ENCODE data around the gene DIRAS2.

Gene DIRAS2

DNA sequence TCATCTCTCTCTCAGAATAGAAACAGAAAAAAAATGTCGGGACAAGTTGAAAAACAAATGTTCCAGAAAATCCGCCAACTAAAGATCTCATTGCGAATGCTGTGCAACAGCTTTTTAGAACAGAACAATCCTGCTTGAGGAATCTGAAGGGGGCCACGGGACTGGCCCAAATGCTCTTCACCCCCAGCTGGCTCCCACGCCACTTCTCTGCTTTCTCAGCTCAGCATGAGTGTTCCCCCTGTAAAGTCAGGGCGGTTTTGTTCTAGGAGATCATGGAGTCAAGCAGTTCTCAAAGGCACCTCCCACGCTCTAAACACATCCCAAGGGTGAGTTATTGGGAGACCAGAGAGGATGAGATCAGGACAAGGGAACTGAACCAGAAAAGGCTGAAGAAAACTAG is 31.5 kb downstream of the DIRAS2 start:
- DNase-seq (ENCODE audit: extremely low spot score), result no peak
- POLR2A ChIA-PET, result no interaction called here
- TF ChIP-seq HDGF (IDR thresholded peaks at IDR 0.05; ENCODE audit: borderline replicate concordance), result no peak
- TF ChIP-seq SP1 (IDR thresholded peaks at IDR 0.05), result no peak
- TF ChIP-seq BHLHE40 (IDR thresholded peaks at IDR 0.05; ENCODE audit: borderline replicate concordance), result no peak
- TF ChIP-seq ARNT (IDR thresholded peaks at IDR 0.05), result no peak
- CTCF ChIA-PET, result no interaction called here

DNA sequence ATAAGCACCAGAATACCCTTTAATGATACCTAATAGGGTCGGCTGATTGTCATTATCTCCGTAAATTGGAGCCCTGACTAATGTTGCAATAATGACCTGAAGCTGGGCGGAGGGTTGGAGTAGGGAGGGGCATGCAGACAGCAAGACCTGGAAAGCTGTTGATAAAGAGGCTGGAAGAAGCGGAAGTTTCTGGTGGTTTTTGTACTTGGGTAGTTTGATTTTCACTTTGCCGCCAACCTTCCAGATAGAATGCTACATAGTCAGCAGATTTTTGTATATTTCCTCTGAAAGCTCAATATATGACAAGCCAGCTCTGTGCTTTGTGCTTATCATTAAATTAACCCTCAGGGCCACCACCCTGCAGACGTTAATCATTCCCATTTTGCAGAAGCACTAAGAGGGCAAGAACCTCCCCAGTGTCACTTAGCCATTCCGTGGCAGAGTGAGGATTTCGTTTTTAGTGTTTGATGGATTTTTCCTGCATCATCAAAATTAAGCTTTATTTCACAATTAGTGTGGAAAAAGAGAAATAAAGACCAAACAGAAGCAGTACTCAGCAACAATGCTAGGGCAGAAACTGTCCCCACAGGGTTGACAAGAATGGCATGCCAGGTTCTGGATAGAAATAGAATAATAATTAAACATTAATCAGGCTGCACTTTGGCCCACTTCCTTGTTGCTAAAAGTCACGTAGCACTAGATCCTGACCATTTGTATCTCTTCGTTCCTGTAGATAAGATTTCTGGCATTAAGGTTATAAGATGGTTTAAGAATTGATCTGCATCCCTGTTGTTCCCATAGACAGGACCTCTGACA is 34.7 kb downstream of the DIRAS2 start:
- no peak for TF ChIP-seq HDGF (IDR thresholded peaks at IDR 0.05; ENCODE audit: borderline replicate concordance)
- CTCF ChIA-PET, result no interaction called here
- POLR2A ChIA-PET, result no interaction called here
- no peak for DNase-seq (ENCODE audit: extremely low spot score)

DNA sequence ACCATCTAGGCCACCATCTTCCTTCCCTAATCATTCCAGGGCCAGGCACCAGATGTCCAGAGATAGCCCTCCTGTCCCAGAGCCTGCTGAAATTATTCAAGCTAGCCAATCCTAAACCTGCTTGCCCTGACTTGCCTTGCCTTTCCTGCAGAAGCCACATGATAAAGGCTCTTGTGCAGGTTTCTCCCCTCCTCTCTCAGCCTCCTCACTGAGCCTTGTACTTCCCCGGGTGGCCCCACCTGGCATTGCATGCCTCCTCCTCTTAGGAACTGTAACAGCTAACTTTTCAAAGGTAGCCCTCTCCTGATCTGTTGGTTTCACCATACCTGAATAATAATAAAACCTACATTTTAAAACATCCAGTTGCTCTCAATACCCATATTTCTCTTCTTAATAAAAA is 42.6 kb downstream of the DIRAS2 start:
- TF ChIP-seq FOXA1 (IDR thresholded peaks at IDR 0.05) (no peak), LEF1 (IDR thresholded peaks at IDR 0.05; ENCODE audit: borderline replicate concordance) (no peak), ELF4 (IDR thresholded peaks at IDR 0.05) (no peak), SUZ12 (IDR thresholded peaks at IDR 0.05) (no peak), TARDBP (IDR thresholded peaks at IDR 0.05) (no peak), FOXK2 (IDR thresholded peaks at IDR 0.05) (no peak), ZNF384 (IDR thresholded peaks at IDR 0.05) (no peak), NFRKB (IDR thresholded peaks at IDR 0.05) (no peak), SP1 (IDR thresholded peaks at IDR 0.05) (no peak)
- peak; percentile 8 for DNase-seq (ENCODE audit: extremely low spot score)
- POLR2A ChIA-PET, result no interaction called here
- CTCF ChIA-PET, result no interaction called here

- no peak for TF ChIP-seq ARNT (IDR thresholded peaks at IDR 0.05)
- no peak for TF ChIP-seq HDGF (IDR thresholded peaks at IDR 0.05; ENCODE audit: borderline replicate concordance)
- TF ChIP-seq, protein P1, sequence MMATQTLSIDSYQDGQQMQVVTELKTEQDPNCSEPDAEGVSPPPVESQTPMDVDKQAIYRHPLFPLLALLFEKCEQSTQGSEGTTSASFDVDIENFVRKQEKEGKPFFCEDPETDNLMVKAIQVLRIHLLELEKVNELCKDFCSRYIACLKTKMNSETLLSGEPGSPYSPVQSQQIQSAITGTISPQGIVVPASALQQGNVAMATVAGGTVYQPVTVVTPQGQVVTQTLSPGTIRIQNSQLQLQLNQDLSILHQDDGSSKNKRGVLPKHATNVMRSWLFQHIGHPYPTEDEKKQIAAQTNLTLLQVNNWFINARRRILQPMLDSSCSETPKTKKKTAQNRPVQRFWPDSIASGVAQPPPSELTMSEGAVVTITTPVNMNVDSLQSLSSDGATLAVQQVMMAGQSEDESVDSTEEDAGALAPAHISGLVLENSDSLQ (IDR thresholded peaks at IDR 0.05), result no peak
- no peak for TF ChIP-seq SUZ12 (IDR thresholded peaks at IDR 0.05)
- no peak for TF ChIP-seq TARDBP (IDR thresholded peaks at IDR 0.05)
- no peak for TF ChIP-seq NFRKB (IDR thresholded peaks at IDR 0.05)
- no peak for TF ChIP-seq L3MBTL2 (conservative IDR thresholded peaks at IDR 0.05)
- TF ChIP-seq FOXK2 (IDR thresholded peaks at IDR 0.05), result no peak
- TF ChIP-seq BHLHE40 (IDR thresholded peaks at IDR 0.05; ENCODE audit: borderline replicate concordance), result no peak
- TF ChIP-seq CTBP1 (IDR thresholded peaks at IDR 0.05; ENCODE audit: borderline replicate concordance), result no peak
- TF ChIP-seq LEF1 (IDR thresholded peaks at IDR 0.05; ENCODE audit: borderline replicate concordance), result no peak
- no peak for TF ChIP-seq SP1 (IDR thresholded peaks at IDR 0.05)
- no peak for DNase-seq (ENCODE audit: extremely low spot score)
- ChIA-PET POLR2A (no interaction called here), CTCF (no interaction called here)
These were observed 44.4 kb downstream of the DIRAS2 start for GRCh38 chr9:90598191-90598590.

DNA sequence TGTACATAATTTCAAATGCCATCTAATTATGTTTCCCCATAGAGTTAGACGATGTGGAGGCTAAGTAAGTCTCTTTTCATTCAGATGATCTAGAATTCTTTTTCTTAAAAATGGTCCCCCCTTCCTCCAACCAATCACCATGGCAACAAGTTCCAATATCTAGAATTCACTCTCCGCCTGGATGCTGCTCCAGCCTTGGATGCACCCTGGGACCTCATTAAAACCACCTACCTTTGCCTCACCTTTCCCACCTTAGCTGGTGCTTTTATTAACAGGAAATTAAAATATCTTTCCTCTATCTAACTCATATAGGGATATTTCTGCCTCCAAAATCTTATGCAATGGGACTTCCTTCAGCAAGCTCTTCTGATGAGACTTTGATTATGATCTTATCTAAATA is 49.0 kb downstream of the DIRAS2 start:
- ChIA-PET CTCF (no interaction called here), POLR2A (no interaction called here)
- no peak for DNase-seq (ENCODE audit: extremely low spot score)
- TF ChIP-seq ZNF384 (IDR thresholded peaks at IDR 0.05) (no peak), SP1 (IDR thresholded peaks at IDR 0.05) (no peak), SUZ12 (IDR thresholded peaks at IDR 0.05) (no peak), HDGF (IDR thresholded peaks at IDR 0.05; ENCODE audit: borderline replicate concordance) (no peak), ARNT (IDR thresholded peaks at IDR 0.05) (no peak), NFRKB (IDR thresholded peaks at IDR 0.05) (no peak), ELF4 (IDR thresholded peaks at IDR 0.05) (no peak), TARDBP (IDR thresholded peaks at IDR 0.05) (no peak), FOXK2 (IDR thresholded peaks at IDR 0.05) (no peak)

DNA sequence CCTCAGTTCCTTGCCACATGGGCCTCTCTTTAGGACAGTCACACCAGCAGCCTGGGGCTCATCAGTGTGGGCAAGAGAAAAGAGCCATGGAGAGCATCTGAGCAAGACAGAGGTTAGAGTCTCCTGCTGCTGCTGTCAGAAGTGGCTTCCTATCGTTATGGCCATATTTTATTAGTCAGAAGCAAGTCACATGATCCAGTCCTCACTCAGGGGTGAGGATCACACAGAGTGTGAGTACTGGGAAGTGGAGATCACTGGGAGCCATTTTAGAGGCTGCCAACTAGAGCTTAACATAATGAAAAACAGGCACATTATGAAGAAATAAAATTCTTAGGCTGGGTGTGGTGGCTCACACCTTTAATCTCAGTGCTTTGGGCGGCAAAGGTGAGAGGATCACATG is 62.0 kb downstream of the DIRAS2 start:
- no peak for TF ChIP-seq BHLHE40 (IDR thresholded peaks at IDR 0.05; ENCODE audit: borderline replicate concordance)
- TF ChIP-seq L3MBTL2 (conservative IDR thresholded peaks at IDR 0.05), result 0 out of 2 replicates have a peak, but pooled peaks have one; percentile 13
- TF ChIP-seq ZNF384 (IDR thresholded peaks at IDR 0.05), result no peak
- TF ChIP-seq ARNT (IDR thresholded peaks at IDR 0.05), result no peak
- TF ChIP-seq LEF1 (IDR thresholded peaks at IDR 0.05; ENCODE audit: borderline replicate concordance), result no peak
- no peak for TF ChIP-seq FOXK2 (IDR thresholded peaks at IDR 0.05)
- no peak for DNase-seq (ENCODE audit: extremely low spot score)
- ChIA-PET POLR2A (no interaction called here), CTCF (no interaction called here)

- TF ChIP-seq ARNT (IDR thresholded peaks at IDR 0.05), result no peak
- TF ChIP-seq, protein P1 (IDR thresholded peaks at IDR 0.05), result no peak
- no peak for TF ChIP-seq SP1 (IDR thresholded peaks at IDR 0.05)
- no peak for TF ChIP-seq BHLHE40 (IDR thresholded peaks at IDR 0.05; ENCODE audit: borderline replicate concordance)
- no peak for TF ChIP-seq FOXK2 (IDR thresholded peaks at IDR 0.05)
- no peak for TF ChIP-seq FOXA1 (IDR thresholded peaks at IDR 0.05)
- TF ChIP-seq LEF1 (IDR thresholded peaks at IDR 0.05; ENCODE audit: borderline replicate concordance), result no peak
- no peak for TF ChIP-seq CTBP1 (IDR thresholded peaks at IDR 0.05; ENCODE audit: borderline replicate concordance)
- TF ChIP-seq HDGF (IDR thresholded peaks at IDR 0.05; ENCODE audit: borderline replicate concordance), result no peak
- no peak for TF ChIP-seq FOXM1 (IDR thresholded peaks at IDR 0.05; ENCODE audit: borderline replicate concordance)
- no peak for TF ChIP-seq SUZ12 (IDR thresholded peaks at IDR 0.05)
- no peak for TF ChIP-seq ZNF384 (IDR thresholded peaks at IDR 0.05)
- no peak for TF ChIP-seq NFRKB (IDR thresholded peaks at IDR 0.05)
- no peak for TF ChIP-seq TARDBP (IDR thresholded peaks at IDR 0.05)
- TF ChIP-seq L3MBTL2 (conservative IDR thresholded peaks at IDR 0.05), result no peak
- no peak for TF ChIP-seq ELF4 (IDR thresholded peaks at IDR 0.05)
- no peak for DNase-seq (ENCODE audit: extremely low spot score)
- CTCF ChIA-PET, result no interaction called here
- POLR2A ChIA-PET, result no interaction called here
These were observed 63.4 kb downstream of the DIRAS2 start for GRCh38 chr9:90579181-90579580.
